Activated gamma-delta T cell treated with anti-CD3 and anti-CD28 coated beads, Interleukin-2, amount 50 U/mL, for 16 hours (primary cell): ENCODE measurements around the gene SMIM5.
"Not testable (repeated sequence)": the region's sequence is repeated elsewhere in the genome, so short reads cannot be mapped to it uniquely, and the experiment has no call there.

Source experiments
- DNase-seq: peaks from one replicate; pipeline ENCODE4 v3.0.0-alpha.2; 2020; ENCODE audit warnings: low read depth

SMIM5 gene

DNA sequence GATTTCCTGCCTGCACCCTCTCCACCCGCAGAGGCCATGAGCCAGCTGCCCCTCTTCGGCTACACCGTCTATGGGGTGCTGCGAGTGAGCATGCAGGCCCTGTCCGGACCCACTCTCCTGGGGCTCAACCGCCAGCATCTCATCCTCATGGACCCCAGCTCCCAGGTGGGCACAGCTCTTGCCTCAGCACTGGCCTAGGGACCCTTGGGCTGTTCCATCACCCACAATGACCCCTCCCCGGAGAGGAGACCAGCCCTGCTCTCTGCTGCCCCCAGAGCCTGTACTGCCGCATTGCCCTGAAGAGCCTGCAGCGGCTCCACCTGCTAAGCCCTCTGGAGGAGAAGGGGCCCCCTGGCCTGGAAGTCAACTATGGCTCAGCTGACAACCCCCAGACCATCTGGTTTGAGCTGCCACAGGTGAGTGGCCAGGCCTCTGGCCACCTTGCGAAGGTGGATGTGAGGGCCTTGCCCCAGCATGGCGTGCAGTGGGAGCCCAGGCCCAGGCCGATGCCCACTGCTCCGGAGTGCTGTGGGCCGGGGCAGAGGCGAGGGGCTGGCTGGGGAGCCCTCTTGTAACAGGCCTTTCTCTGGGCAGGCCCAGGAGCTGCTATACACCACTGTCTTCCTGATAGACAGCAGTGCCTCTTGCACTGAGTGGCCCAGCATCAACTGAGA, 7.3 kb upstream of the SMIM5 start:
- no peak for DNase-seq

- no peak for DNase-seq
Observed at GRCh38 chr17:75626496-75627038, 6.7 kb upstream of the SMIM5 start.

DNA sequence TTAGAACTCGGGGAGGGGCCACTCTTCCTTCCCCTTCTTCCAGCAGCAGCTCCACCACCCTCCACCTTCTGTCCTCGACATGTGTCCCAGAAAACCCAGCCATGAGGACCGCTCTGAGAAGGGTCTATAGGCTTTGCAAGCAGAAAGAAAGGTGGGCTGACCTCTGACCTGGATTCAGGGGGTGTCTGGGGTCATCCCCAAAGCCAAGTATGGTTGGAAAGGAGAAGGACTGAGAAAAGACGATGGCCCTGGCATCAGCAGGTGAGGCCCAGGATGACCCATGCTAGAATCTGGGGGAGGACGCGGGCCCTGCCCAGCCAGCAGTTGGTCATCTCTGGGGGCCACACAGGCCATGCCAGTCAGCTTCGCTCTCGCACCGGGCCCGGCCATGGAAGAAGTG, 6.1 kb upstream of the SMIM5 start:
- DNase-seq: no peak

GRCh38 chr17:75628425-75628824, 4.8 kb upstream of the SMIM5 start:
- DNase-seq: no peak

GRCh38 chr17:75629157-75629556, 4.1 kb upstream of the SMIM5 start:
- DNase-seq: no peak

- DNase-seq: no peak
Observed at GRCh38 chr17:75630071-75630917, 2.9 kb upstream of the SMIM5 start.

DNA sequence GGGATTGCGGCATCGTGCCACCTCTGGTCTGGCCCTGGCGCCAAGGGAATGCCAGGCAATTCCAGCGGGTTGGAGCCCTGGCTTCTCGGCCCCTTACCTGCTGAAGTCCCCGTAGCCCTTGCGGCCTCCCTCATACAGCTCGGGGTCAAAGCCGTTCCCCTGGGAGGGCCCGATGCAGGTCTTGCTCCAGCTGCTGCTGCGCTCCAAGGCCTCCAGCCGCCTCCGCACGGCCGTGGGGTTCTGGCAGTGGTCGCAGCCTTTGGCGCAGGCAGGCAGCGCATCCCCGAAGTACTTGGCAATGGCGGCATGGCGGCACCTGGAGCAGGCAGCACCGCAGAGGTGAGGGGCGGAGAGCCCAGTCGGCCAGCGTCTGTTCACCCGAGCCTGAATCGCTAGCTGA, 1.9 kb upstream of the SMIM5 start:
- no peak for DNase-seq

- no peak for DNase-seq
Observed at GRCh38 chr17:75632428-75632827, 806 bp upstream of the SMIM5 start.

DNA sequence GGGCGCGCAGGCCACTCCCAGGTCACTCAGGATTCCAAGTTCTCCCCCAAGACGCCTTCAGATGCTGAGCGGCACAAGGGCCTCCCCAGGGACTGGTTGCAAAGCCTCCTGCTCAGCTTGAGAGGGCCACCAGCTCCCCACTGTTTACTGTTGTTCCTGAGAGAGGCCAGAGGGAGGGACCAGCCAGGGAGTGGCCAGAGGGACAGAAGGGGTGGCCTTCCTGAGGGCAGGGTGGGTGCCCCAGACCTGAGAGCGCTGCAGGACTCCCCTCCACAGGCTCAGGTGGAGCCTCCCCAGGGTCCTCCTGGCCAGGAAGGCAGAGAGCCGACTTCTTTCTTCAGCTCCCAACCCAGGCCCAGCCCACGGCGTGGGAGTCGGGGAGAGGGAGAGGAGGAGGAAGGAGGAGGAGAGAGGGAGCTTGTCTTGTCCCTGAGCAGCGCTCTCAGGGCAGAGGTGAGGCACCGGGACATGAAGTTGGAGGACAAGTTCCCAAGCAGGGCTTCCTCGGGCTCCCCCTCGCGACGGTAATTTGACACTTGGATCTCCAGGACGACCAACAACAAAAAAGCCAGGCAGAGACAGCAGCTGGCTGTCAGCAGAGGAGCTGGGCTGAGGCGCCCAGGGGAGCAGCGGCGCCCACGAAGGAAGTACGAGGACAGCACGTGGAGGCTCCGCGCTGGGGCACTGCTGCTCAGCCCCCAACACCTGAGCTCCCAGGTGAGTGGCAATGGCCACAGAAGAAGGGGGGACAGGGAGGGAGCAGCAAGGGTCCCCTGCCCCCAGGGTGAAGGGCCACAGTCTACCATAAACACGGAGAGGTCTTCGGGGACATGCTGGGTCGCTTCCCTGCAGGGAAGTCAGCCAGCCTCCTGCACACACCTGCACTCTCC, 497 bp downstream of the SMIM5 start:
- DNase-seq: peak; percentile 19

DNA sequence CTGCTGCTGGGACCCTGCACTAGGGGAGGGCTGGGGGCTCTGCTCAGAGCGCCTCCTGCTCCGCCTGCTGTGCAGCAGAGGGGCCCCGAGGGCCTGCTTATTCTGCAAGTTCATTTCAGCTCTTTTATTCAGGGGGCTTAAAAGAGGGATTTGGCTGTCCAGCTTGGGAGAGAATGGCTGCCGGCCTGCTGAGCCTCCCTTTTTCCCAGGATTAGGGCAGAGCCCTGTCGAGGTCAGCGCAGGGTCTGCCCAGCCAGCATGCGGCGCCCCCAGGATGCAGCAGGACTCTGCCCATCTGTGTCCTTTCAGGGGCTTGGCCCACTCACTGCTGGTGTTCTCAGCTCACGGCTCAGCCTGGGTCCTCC, 1.1 kb downstream of the SMIM5 start:
- no peak for DNase-seq

DNA sequence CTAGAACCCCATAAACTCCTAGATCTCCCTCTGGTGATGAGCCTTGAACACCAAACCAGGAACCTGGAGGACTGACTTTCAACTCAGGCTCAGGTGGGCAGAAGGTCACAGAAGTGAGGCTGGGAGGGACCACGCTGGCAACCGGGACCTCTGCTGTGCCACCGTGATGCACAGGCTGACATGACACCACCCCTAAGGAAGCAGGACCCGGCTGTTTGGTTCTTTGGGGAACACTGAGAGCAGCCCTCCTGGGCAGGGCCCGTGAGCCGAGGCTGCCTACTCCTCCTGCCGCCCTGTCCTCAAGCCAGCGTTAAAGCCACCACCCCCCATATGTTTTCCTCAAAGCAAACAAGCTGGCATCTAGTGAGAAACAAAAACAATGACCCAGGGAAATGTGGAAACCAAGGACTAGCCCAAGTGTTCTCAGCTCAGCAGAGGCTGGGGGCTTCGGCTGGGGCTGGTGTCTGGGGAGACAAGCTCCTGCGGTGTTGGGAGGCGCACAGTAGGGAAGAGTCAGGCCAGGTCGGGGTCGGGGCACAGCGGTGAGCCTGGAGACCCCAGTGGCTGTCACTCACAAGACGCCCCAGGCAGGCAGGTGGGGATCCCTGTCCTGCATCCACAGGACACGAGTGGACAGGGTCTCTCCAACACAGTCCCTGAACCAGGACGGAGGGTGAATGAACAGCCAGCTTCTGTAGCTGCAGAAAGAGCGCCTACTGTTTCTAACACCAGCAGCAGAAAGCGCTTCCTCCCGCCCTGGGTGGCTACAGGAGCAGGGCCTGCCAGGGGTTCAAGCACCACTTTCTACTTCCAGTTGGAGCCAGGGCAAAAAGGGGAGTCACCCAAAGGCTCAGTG, 1.7 kb downstream of the SMIM5 start:
- no peak for DNase-seq

DNA sequence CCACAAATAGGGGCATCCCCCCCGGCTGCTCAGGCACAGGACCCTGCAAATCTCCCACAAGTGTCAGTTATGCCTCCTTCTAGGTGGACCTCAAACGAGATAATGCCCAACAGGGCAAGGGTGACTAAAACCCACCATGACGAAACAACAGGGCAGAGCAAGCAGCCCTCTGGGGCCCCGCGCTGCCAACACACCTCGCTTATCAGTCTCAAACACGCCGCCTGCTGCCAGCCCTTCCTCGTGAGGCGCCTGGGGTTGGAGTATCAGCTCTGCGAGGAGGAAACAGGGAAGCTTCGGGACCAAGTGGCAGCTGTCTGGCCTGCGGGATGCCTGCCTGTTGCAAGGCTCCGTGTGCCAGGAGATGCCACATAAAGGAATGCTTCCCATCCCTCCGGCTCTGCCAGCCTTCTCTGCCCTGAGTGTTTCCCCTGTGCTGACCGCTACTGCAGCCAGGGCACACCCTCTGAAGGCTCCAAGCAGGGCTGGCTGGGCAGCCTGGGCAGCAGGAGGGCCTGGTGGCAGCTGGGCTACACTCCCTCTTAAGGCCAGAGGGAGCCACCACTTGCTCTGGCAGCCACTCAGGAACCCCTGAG, 2.5 kb downstream of the SMIM5 start:
- DNase-seq: no peak

- DNase-seq: no peak
Observed at GRCh38 chr17:75636381-75637142, 3.3 kb downstream of the SMIM5 start.

DNA sequence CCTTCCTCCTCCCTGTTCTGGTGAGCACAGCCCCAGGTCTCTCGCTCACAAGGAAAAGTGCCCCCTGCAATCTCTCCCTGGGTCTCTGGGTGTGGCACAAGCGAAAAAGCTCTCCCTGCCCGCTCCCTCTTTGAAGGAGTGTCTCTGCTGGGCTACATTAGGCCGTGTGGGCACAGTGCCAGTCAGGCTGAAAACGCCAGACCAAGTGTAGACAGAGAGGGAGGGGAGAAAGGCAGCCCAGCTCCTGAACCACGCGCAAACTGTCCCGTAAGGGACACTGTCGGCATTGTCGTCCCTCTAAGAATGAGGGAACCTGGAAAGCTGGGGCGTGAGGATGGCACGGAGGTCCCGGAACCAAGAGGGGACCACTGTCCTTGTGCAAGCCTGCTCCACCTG, 3.9 kb downstream of the SMIM5 start:
- no peak for DNase-seq

- no peak for DNase-seq
Observed at GRCh38 chr17:75637551-75637950, 4.3 kb downstream of the SMIM5 start.

DNA sequence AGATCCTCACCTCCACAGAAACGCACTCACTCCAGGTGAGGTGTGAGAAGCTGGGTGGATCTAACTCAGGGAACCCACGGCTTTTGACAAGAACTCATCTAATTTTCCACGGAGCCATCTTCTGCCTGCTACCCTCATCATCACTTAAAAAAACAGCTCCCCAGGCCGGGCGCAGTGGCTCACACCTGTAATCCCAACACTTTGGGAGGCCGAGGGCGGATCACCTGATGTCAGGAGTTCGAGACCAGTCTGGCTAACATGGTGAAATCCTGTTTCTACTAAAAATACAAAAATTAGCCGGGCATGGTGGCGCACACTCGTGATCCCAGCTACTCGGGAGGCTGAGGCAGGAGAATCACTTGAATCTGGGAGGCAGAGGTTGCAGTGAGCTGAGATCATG, 4.8 kb downstream of the SMIM5 start:
- DNase-seq: not testable (repeated sequence)

GRCh38 chr17:75638893-75639292, 5.7 kb downstream of the SMIM5 start:
- DNase-seq: no peak

GRCh38 chr17:75639327-75639726, 6.1 kb downstream of the SMIM5 start:
- no peak for DNase-seq

GRCh38 chr17:75639771-75640555, 6.7 kb downstream of the SMIM5 start:
- DNase-seq: no peak
